ENCODE results near the gene SMOC2.

Gene SMOC2

GRCh38 chr6:168410035-168410434 lies 30.9 kb upstream of the SMOC2 start:
- Histone ChIP-seq H3K4me2 (ENCODE audit: low read length) (no peak overlapping the region), H3K4me1 (ENCODE audit: low read length) (no peaks in the 10 kb centered on the region), H3K36me3 (replicated peaks; ENCODE audit: low read depth, low read length) (no peaks in the 10 kb centered on the region), H3K9me3 (ENCODE audit: insufficient read depth, low read length) (no peaks in the 10 kb centered on the region), H3K27ac (ENCODE audit: low read length) (no peak overlapping the region), H3K4me3 (ENCODE audit: low read length) (no peak overlapping the region), H4K20me1 (ENCODE audit: insufficient read depth, low read length) (no peaks in the 10 kb centered on the region), H2AFZ (ENCODE audit: low read depth, low read length) (no peak overlapping the region), H3K9ac (ENCODE audit: low read length) (no peak overlapping the region), H3K27me3 (ENCODE audit: low read depth, low read length) (no peaks in the 10 kb centered on the region), H3K79me2 (ENCODE audit: low read length) (no peaks in the 10 kb centered on the region)
- TF ChIP-seq EZH2phosphoT487 (IDR thresholded peaks at IDR 0.05; ENCODE audit: low read depth) (no peak), CTCF (IDR thresholded peaks at IDR 0.05; ENCODE audit: low read depth, low read length) (no peak)

- TF ChIP-seq CTCF (IDR thresholded peaks at IDR 0.05; ENCODE audit: low read depth, low read length) (no peak), EZH2phosphoT487 (IDR thresholded peaks at IDR 0.05; ENCODE audit: low read depth) (no peak)
- H3K79me2 ChIP-seq (ENCODE audit: low read length): no peaks in the 10 kb centered on the region
- H3K9ac ChIP-seq (ENCODE audit: low read length): no peak overlapping the region
- no peaks in the 10 kb centered on the region for H4K20me1 ChIP-seq (ENCODE audit: insufficient read depth, low read length)
- no peak overlapping the region for H3K27ac ChIP-seq (ENCODE audit: low read length)
- no peaks in the 10 kb centered on the region for H3K9me3 ChIP-seq (ENCODE audit: insufficient read depth, low read length)
- no peak overlapping the region for H2AFZ ChIP-seq (ENCODE audit: low read depth, low read length)
- no peak overlapping the region for H3K4me3 ChIP-seq (ENCODE audit: low read length)
- no peaks in the 10 kb centered on the region for H3K4me1 ChIP-seq (ENCODE audit: low read length)
- no peaks in the 10 kb centered on the region for H3K36me3 ChIP-seq (replicated peaks; ENCODE audit: low read depth, low read length)
- H3K27me3 ChIP-seq (ENCODE audit: low read depth, low read length): no peaks in the 10 kb centered on the region
- no peak overlapping the region for H3K4me2 ChIP-seq (ENCODE audit: low read length)
These were observed 30.4 kb upstream of the SMOC2 start for GRCh38 chr6:168410554-168411011.

- H2AFZ ChIP-seq (ENCODE audit: low read depth, low read length): no peak overlapping the region
- no peak overlapping the region for H3K27ac ChIP-seq (ENCODE audit: low read length)
- no peaks in the 10 kb centered on the region for H3K36me3 ChIP-seq (replicated peaks; ENCODE audit: low read depth, low read length)
- no peak overlapping the region for H3K4me3 ChIP-seq (ENCODE audit: low read length)
- H3K4me2 ChIP-seq (ENCODE audit: low read length): no peak overlapping the region
- no peaks in the 10 kb centered on the region for H3K27me3 ChIP-seq (ENCODE audit: low read depth, low read length)
- TF ChIP-seq EZH2phosphoT487 (IDR thresholded peaks at IDR 0.05; ENCODE audit: low read depth): no peak
- no peak for TF ChIP-seq CTCF (IDR thresholded peaks at IDR 0.05; ENCODE audit: low read depth, low read length)
- no peak overlapping the region for H3K9ac ChIP-seq (ENCODE audit: low read length)
- no peaks in the 10 kb centered on the region for H3K4me1 ChIP-seq (ENCODE audit: low read length)
- H3K79me2 ChIP-seq (ENCODE audit: low read length): no peaks in the 10 kb centered on the region
- no peaks in the 10 kb centered on the region for H3K9me3 ChIP-seq (ENCODE audit: insufficient read depth, low read length)
- H4K20me1 ChIP-seq (ENCODE audit: insufficient read depth, low read length): no peaks in the 10 kb centered on the region
These were observed 29.9 kb upstream of the SMOC2 start for GRCh38 chr6:168411130-168411529.

GRCh38 chr6:168411793-168412192 lies 29.2 kb upstream of the SMOC2 start:
- no peak overlapping the region for H3K27ac ChIP-seq (ENCODE audit: low read length)
- no peaks in the 10 kb centered on the region for H3K79me2 ChIP-seq (ENCODE audit: low read length)
- no peaks in the 10 kb centered on the region for H3K4me1 ChIP-seq (ENCODE audit: low read length)
- no peak overlapping the region for H3K4me3 ChIP-seq (ENCODE audit: low read length)
- H4K20me1 ChIP-seq (ENCODE audit: insufficient read depth, low read length): no peaks in the 10 kb centered on the region
- H3K9me3 ChIP-seq (ENCODE audit: insufficient read depth, low read length): no peaks in the 10 kb centered on the region
- H3K27me3 ChIP-seq (ENCODE audit: low read depth, low read length): no peaks in the 10 kb centered on the region
- H3K36me3 ChIP-seq (replicated peaks; ENCODE audit: low read depth, low read length): no peaks in the 10 kb centered on the region
- no peak overlapping the region for H3K9ac ChIP-seq (ENCODE audit: low read length)
- TF ChIP-seq EZH2phosphoT487 (IDR thresholded peaks at IDR 0.05; ENCODE audit: low read depth) (no peak), CTCF (IDR thresholded peaks at IDR 0.05; ENCODE audit: low read depth, low read length) (no peak)
- no peak overlapping the region for H2AFZ ChIP-seq (ENCODE audit: low read depth, low read length)
- no peak overlapping the region for H3K4me2 ChIP-seq (ENCODE audit: low read length)

Measured in OCI-LY3 (cell line).